HG02571 (cell line): Measurements from ENCODE around the gene CEP350.
"Not testable (repeated sequence)": the region's sequence is repeated elsewhere in the genome, so short reads cannot be mapped to it uniquely, and the experiment has no call there.

Experiments
- ATAC-seq: cut with Tn5 transposase; IDR thresholded peaks from one replicate; pipeline ENCODE4 v1.9.1; 2021; ENCODE audit warnings: mild to moderate bottlenecking, moderate library complexity; ENCODE audit not compliant: unreplicated experiment

Gene CEP350

DNA sequence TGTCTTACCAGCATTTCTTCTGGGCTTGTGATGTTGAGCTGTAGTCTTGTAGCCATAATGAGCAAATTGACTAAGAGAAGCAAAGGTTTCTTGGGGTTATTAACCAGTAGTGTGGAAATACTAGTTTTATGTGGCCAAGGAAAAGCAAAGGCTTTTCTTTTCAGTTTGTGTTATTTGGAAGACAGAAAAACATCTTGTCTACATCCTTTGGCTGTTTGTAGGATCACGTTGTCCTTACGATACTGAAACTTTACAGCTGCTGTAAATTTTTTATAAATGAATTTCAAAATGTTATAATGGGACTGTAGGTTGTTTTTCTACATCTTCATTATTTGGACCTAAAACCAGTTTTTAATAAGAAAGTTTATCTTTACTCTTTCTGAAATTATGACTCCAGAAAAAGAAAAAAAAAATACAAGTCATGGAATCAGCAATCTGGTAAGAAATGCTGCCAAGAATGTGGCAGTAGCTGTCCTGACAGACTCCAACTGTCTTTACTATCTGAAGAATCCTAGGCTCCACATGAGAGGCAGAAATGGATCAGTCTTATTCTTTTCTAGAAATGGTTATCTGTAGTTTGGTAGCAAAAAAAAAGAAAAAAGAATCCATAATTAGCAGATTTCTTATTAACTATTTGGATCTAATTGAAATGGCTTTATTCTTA is 158.5 kb downstream of the CEP350 start:
- ATAC-seq, result no peak

GRCh38 chr1:180114396-180114945 is 159.9 kb downstream of the CEP350 start:
- no peak for ATAC-seq

- ATAC-seq, result no peak
Measured at GRCh38 chr1:180116964-180117763, 162.6 kb downstream of the CEP350 start.

DNA sequence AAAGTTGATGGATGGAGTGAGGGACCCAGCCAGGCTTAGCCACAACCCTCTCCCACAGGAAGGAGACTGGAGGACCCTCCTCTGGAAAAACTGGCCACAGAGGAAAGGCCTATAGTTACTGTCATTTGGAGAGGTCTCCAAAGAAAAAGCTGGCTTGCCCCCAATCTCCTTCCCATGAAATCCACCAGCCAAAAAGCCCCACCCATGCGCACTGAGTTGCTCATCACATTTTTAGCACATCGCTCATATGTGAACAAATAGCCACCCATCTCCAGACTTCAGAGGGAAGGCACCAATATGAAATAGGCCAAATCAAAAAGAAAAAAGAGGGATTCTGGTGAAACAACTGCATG is 163.1 kb downstream of the CEP350 start:
- no peak for ATAC-seq

DNA sequence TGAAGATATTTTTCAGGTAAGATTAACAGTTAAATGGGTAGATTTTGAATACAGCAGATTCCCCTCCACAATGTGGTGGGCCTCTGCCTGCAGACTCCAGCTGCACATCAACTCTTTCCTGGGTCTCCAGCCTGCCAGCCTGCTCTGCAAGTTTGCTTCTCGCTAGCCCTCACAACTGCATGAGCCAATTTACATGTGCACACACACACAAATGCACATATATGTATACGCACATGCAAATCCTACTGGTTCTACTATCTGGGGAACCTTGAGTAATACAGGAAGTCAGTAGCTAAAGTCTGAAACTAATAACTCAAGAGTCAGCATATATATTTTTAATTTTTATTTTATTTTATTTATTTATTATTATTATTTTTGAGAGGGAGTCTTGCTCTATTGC is 165.2 kb downstream of the CEP350 start:
- no peak for ATAC-seq

- ATAC-seq, result no peak
Measured at GRCh38 chr1:180123463-180123936, 168.9 kb downstream of the CEP350 start.

DNA sequence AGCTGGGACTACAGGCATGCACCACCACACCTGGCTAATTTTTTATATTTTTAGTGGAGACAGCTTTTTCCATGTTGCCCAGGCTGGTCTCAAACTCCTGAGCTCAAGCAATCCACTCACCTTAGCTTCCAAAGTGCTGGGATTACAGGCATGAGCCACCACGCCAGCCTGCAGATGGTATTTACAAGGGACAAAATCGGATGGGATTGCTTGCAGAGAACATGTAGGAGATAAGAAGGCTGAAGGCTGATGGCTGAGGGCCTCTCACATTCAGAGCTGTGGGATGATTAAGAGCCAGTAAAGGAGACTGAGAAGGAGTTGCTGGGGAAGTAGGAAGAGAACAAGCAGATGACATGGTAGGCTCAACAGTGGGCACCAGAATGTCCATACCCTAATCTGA is 176.0 kb downstream of the CEP350 start:
- no peak for ATAC-seq

DNA sequence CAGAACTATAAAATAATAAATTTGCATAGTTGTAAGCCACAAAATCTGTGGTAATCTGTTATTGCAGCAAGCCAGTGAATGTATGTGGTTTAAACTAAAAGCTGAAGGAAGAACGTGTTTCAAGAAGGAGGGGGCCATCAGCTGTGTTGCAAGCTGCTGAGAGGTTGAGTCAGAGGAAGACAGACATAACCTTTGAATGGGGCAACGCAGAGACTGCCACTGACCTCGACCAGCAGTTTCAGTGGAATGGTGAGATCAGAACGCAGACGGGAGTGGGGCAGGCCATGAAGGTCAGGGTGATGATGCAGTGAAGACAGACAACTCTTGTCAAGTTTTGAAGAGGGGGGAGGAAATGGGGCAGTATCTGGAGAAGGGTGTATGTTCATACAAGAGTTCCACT is 176.9 kb downstream of the CEP350 start:
- ATAC-seq, result no peak

- ATAC-seq, result no peak
Measured at GRCh38 chr1:180133193-180133592, 178.6 kb downstream of the CEP350 start.

DNA sequence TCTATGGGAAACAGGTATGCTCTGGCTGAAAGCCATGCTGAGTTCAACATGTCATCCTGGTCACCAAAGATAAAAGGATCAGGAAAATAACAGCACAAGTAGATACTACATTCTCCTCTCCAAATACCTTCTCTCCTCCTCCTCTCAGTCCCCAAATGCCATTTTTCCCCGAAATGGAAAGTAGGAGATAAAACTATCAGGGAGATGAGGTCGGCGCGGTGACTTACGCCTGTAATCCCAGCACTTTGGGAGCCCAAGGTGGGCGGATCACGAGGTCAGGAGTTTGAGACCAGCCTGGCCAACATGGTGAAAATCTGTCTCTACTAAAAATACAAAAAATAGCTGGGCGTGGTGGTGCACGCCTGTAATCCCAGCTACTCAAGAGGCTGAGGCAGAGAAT is 179.1 kb downstream of the CEP350 start:
- not testable (repeated sequence) for ATAC-seq

GRCh38 chr1:180135535-180135934 is 180.9 kb downstream of the CEP350 start:
- ATAC-seq, result no peak

GRCh38 chr1:180136331-180136967 is 181.8 kb downstream of the CEP350 start:
- no peak for ATAC-seq

DNA sequence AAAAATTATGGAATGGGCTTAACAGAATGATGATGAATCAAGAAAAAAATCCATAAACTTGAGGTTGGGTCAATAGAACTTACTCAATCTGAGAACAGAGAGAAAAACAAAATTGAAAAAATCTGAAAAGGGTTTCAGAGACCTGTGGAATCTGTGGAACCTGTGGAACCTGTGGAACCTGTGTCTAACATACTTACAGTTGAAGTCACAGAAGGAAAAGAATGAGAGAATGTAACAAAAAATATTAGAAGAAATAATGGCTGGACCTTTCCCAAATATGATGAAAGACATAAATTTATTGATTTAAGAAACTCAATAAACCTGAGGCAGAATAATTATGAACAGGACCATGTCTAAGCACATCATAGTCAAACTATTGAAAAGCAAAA is 182.4 kb downstream of the CEP350 start:
- no peak for ATAC-seq

- ATAC-seq, result no peak
Measured at GRCh38 chr1:180137776-180138175, 183.2 kb downstream of the CEP350 start.

GRCh38 chr1:180141381-180141934 is 186.8 kb downstream of the CEP350 start:
- no peak for ATAC-seq

GRCh38 chr1:180143359-180143758 is 188.7 kb downstream of the CEP350 start:
- no peak for ATAC-seq

GRCh38 chr1:180144659-180145357 is 190.2 kb downstream of the CEP350 start:
- ATAC-seq, result no peak

DNA sequence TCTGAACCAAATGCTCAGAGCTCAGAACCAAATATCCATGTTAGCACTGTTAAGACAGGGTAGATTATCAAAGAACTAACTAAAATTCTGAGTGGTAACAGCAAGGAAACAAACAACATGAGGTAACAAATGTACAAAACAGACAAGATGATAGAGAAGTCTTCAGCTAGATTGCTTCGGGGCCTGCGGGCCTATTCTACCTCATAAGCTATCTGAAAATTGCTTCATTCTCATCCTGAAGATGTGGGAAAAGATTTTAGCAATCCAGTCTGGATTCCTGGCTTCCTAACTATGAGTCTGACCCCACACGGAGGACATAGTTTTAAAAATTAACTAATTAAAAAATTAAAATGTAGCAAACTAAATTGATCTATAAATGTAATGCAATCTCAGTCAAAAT is 190.8 kb downstream of the CEP350 start:
- ATAC-seq, result no peak

GRCh38 chr1:180150982-180151381 is 196.4 kb downstream of the CEP350 start:
- ATAC-seq, result no peak

DNA sequence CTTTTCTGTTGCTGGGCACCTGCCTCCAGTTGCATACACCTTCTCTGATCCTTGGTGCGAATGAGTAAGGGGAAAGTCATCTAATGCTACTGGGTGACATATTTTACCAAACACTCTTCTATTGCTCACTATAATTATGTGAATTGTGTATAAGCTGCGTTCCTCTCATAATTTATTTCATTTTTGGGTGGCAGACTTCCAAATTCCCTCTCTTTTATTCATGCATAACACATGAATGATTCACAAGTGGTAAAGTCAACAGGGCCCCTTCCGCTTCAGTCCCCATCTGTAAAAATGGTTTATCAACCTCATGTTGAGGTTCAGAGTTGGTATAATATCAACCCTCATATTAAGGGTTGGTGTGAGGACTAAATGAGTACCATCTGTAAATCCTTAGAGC is 196.9 kb downstream of the CEP350 start:
- no peak for ATAC-seq

GRCh38 chr1:180152588-180152987 is 198.0 kb downstream of the CEP350 start:
- ATAC-seq, result no peak
